LNCAP (cell line): Measurements from ENCODE around the gene SCYGR2.

Experiments used
- CTCF ChIP-seq: fragments of 450-650 bp; IDR thresholded peaks from 2 replicates; pipeline ENCODE4 v1.5.1; 2017; ENCODE audit warnings: mild to moderate bottlenecking

The SCYGR2 gene

DNA sequence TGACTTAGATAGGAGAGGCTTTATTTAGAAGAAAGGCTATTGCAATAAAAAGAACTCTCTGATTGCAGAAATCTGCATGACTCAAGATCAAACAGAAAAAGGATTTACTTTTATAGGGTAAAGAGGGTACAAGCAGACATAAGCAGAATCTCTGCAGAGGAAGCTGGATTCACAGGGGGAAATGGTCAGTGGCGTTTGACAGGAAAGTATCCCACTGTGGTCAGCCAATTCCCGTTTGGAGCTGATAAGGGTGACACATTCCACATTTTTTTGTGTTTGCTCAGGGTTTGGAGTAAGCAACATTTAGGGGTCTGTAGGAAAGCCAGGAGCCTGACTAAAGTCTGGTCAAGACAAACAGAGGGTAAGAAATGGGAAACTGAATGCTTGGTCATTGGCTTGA, 44.0 kb downstream of the SCYGR2 start:
- no peak for TF ChIP-seq CTCF

DNA sequence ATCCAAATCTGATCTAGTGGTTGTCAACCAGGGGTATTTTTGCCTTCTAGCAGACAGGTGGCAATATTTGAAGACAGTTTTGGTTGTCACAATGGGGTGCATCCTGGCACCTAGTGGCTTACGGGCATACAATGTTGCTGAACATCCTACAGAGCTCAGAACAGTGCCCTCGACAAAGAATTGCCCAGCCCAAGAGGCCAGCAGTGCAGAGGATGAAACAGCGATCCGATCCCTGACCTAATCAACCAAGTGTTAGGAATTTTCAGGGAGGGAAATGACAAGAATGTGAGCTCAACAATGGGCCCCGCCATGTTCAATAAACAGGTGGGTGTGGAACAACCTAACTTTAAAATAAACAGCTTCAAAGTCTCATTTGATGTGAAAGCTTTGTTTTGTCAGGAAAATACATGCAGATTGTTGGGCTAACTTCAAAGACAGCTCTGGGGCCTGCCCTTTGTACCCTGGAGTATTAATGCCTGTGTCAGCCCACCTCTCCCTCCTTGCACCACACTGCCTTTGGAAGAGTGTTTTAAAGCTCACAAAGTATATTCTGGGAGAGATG, 45.4 kb downstream of the SCYGR2 start:
- TF ChIP-seq CTCF = no peak
